OCI-LY3 (cell line): ENCODE results near the gene HACD2.

Experiments used
- CTCF ChIP-seq: fragments of 200-600, 300-600 bp; sonication (generic); IDR thresholded peaks from 2 replicates; pipeline ENCODE4 v1.5.1; 2014; ENCODE audit warnings: antibody characterized with exemption, low read length, low read depth
- EZH2phosphoT487 ChIP-seq: fragments of 200-600 bp; shearing (Covaris generic); IDR thresholded peaks from 2 replicates; pipeline ENCODE4 v1.6.1; 2018; ENCODE audit warnings: antibody characterized with exemption, mixed run types, low read depth

- TF ChIP-seq CTCF, result no peak
- TF ChIP-seq EZH2phosphoT487, result no peak
Observed at GRCh38 chr3:123447416-123447748, 137.5 kb downstream of the HACD2 start.
